ENCODE results near the gene TPPP2. TPM values are rescaled to one million over a fixed set of nuclear protein-coding genes. Genes with fewer than 3 reads are reported as not detected.

Gene TPPP2
- total RNA-seq, 1 experiment from 2014 or later, result 0.35 TPM

DNA sequence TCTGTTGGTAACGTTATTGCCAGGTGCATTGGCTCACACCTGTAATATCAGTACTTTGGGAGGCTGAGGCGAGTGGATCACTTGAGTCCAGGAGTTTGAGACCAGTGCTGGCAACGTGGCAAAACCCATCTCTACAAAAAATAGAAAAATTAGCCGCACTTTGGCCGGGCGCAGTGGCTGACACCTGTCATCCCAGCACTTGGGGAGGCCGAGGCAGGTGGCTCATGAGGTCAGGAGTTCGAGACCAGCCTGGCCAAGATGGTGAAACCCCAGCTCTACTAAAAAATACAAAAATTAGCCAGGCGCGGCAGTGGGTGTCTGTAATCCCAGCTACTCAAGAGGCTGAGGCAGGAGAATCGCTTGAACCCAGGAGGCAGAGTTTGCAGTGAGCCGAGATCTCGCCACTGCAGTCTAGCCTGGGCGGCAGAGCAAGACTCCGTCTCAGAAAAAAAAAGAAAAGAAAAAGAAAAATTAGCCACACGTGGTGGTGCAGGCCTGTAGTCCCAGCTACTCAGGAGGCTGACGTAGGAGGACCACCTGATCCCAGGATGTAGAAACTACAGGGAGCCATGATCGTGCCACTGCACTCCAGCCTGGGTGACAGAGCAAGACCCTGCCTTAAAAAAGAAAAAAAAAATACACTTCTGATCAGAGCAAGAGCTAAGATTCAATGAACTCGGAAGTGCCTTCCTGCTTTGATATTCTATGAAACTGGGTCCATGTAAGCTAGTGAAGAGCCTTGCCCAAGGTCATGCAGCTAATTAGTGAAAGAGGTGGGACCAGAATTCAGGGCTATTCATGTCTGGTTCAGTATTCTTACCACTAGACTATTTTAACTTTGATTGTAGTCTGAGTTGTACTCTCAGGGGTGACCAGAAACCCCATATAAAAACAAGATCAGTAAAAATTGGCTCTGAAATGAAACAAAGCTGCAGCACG, 23.4 kb downstream of the TPPP2 start:
- no peaks in the 10 kb centered on the region for H3K36me3 Mint-ChIP-seq
- H3K27ac Mint-ChIP-seq, result no peak overlapping the region
- ATAC-seq, result no peak
- ChIA-PET POLR2A (no interaction called here), CTCF (interaction anchor here (0.5 to 1.3 kb wide), 4 partner anchors 14 to 45 kb away, joined by 3 to 5 read pairs (median 4); partner anchors contain the start of gene ZNF219)
- H3K9me3 Mint-ChIP-seq, result no peaks in the 10 kb centered on the region
- peaks cover 7% of the 10 kb centered on the region for H3K4me1 Mint-ChIP-seq
- DNase-seq (ENCODE audit: low spot score), result no peak
- TF ChIP-seq NFYB (CRISPR knock-in tag; conservative IDR thresholded peaks at IDR 0.05; ENCODE audit: low read depth), result no peak
- no peak overlapping the region for H3K4me3 Mint-ChIP-seq
- H3K27me3 Mint-ChIP-seq (ENCODE audit: low read depth), result no peaks in the 10 kb centered on the region; the same call in 1 of the 2 replicates

DNA sequence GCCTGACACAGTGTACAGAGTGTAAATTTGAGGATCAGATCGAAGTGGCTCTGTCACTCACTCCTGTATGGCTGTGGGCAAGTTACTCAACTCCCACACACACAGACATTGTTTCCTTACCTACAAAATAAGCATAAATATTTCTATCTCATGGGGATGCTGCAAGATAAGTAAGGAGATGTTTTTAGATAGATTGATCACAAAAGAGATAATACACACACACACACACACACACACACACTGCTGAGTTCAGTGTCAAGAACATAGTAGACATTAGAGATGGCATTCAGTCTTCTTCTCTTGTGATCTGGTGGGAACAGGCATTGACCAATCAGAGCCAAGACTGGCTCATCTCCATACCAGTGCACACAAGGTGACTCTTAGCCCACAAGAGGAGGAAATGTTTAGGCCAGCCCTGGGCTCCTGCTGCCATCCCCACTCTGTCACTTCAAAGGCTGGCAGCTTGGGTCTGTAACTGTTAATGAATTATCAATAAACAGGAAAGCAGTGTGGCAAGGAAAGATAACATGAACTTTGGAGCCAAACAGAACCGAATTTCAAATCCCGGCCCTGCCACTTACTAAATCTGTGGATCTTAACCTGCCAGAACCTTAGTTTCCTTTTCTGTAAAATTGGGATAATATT, 24.2 kb downstream of the TPPP2 start:
- no peak overlapping the region for H3K4me3 Mint-ChIP-seq
- no peak for DNase-seq (ENCODE audit: low spot score)
- CTCF ChIA-PET, result interaction anchor here (0.5 to 1.3 kb wide), 4 partner anchors 14 to 44 kb away, joined by 3 to 5 read pairs (median 4); partner anchors contain the start of gene ZNF219
- H3K9me3 Mint-ChIP-seq, result no peaks in the 10 kb centered on the region
- TF ChIP-seq SMAD3 (CRISPR knock-in tag; IDR thresholded peaks at IDR 0.05; ENCODE audit: borderline replicate concordance) (no peak), GABPB1 (CRISPR knock-in tag; IDR thresholded peaks at IDR 0.05) (peak; percentile 45; the same call in 1 of the 2 replicates)
- no peaks in the 10 kb centered on the region for H3K36me3 Mint-ChIP-seq
- no peaks in the 10 kb centered on the region; the same call in 1 of the 2 replicates for H3K27me3 Mint-ChIP-seq (ENCODE audit: low read depth)
- POLR2A ChIA-PET, result no interaction called here
- peak; percentile 82 for ATAC-seq
- peaks cover 7% of the 10 kb centered on the region for H3K4me1 Mint-ChIP-seq
- no peak overlapping the region for H3K27ac Mint-ChIP-seq

DNA sequence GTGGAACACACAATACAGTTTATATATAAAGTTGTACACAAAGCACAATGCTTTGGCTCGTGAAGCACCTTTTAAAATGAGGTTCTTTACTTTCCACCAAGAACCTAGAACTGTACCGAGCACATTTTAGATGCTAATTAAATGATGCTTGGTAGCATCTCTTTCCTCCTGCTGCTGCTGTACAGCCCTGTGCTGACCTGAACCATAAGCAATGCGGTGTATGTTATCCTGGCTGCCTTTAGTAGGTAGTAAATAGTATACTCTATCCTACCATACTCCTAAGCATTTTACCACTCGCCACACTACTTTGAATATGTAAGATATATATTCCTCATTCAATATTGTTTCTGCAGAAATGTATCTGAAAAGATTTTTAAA, 24.7 kb downstream of the TPPP2 start:
- no peak for ATAC-seq

More for the DNA sequence above, 24.7 kb downstream of the TPPP2 start:
- ChIA-PET POLR2A (no interaction called here), CTCF (no interaction called here)
- Mint-ChIP-seq H3K27me3 (ENCODE audit: low read depth) (no peaks in the 10 kb centered on the region; the same call in 1 of the 2 replicates), H3K27ac (no peak overlapping the region), H3K4me1 (peaks cover 7% of the 10 kb centered on the region), H3K36me3 (no peaks in the 10 kb centered on the region), H3K4me3 (no peak overlapping the region), H3K9me3 (no peaks in the 10 kb centered on the region)
- no peak for DNase-seq (ENCODE audit: low spot score)
- TF ChIP-seq NFATC4 (CRISPR knock-in tag; IDR thresholded peaks at IDR 0.05) (no peak), ZBTB21 (CRISPR knock-in tag; IDR thresholded peaks at IDR 0.05; ENCODE audit: borderline replicate concordance) (no peak), SOX15 (CRISPR knock-in tag; IDR thresholded peaks at IDR 0.05) (no peak), MXD4 (CRISPR knock-in tag; IDR thresholded peaks at IDR 0.05; ENCODE audit: borderline replicate concordance) (no peak), OVOL2 (CRISPR knock-in tag; IDR thresholded peaks at IDR 0.05; ENCODE audit: borderline replicate concordance) (no peak), NR2C2 (CRISPR knock-in tag; IDR thresholded peaks at IDR 0.05) (no peak), ZNF121 (CRISPR knock-in tag; IDR thresholded peaks at IDR 0.05) (no peak), ATF1 (CRISPR knock-in tag; IDR thresholded peaks at IDR 0.05) (no peak), NR1H2 (CRISPR knock-in tag; IDR thresholded peaks at IDR 0.05) (no peak), RORB (CRISPR knock-in tag; IDR thresholded peaks at IDR 0.05) (no peak)
- TF ChIP-seq, protein P1, sequence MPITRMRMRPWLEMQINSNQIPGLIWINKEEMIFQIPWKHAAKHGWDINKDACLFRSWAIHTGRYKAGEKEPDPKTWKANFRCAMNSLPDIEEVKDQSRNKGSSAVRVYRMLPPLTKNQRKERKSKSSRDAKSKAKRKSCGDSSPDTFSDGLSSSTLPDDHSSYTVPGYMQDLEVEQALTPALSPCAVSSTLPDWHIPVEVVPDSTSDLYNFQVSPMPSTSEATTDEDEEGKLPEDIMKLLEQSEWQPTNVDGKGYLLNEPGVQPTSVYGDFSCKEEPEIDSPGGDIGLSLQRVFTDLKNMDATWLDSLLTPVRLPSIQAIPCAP (CRISPR knock-in tag; IDR thresholded peaks at IDR 0.05), result no peak
- TF ChIP-seq, protein P2, sequence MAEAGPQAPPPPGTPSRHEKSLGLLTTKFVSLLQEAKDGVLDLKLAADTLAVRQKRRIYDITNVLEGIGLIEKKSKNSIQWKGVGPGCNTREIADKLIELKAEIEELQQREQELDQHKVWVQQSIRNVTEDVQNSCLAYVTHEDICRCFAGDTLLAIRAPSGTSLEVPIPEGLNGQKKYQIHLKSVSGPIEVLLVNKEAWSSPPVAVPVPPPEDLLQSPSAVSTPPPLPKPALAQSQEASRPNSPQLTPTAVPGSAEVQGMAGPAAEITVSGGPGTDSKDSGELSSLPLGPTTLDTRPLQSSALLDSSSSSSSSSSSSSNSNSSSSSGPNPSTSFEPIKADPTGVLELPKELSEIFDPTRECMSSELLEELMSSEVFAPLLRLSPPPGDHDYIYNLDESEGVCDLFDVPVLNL (CRISPR knock-in tag; IDR thresholded peaks at IDR 0.05; ENCODE audit: borderline replicate concordance, low read depth), result no peak
- TF ChIP-seq, protein P3, sequence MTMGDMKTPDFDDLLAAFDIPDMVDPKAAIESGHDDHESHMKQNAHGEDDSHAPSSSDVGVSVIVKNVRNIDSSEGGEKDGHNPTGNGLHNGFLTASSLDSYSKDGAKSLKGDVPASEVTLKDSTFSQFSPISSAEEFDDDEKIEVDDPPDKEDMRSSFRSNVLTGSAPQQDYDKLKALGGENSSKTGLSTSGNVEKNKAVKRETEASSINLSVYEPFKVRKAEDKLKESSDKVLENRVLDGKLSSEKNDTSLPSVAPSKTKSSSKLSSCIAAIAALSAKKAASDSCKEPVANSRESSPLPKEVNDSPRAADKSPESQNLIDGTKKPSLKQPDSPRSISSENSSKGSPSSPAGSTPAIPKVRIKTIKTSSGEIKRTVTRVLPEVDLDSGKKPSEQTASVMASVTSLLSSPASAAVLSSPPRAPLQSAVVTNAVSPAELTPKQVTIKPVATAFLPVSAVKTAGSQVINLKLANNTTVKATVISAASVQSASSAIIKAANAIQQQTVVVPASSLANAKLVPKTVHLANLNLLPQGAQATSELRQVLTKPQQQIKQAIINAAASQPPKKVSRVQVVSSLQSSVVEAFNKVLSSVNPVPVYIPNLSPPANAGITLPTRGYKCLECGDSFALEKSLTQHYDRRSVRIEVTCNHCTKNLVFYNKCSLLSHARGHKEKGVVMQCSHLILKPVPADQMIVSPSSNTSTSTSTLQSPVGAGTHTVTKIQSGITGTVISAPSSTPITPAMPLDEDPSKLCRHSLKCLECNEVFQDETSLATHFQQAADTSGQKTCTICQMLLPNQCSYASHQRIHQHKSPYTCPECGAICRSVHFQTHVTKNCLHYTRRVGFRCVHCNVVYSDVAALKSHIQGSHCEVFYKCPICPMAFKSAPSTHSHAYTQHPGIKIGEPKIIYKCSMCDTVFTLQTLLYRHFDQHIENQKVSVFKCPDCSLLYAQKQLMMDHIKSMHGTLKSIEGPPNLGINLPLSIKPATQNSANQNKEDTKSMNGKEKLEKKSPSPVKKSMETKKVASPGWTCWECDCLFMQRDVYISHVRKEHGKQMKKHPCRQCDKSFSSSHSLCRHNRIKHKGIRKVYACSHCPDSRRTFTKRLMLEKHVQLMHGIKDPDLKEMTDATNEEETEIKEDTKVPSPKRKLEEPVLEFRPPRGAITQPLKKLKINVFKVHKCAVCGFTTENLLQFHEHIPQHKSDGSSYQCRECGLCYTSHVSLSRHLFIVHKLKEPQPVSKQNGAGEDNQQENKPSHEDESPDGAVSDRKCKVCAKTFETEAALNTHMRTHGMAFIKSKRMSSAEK (CRISPR knock-in tag; IDR thresholded peaks at IDR 0.05; ENCODE audit: borderline replicate concordance), result no peak
- TF ChIP-seq, protein P4, sequence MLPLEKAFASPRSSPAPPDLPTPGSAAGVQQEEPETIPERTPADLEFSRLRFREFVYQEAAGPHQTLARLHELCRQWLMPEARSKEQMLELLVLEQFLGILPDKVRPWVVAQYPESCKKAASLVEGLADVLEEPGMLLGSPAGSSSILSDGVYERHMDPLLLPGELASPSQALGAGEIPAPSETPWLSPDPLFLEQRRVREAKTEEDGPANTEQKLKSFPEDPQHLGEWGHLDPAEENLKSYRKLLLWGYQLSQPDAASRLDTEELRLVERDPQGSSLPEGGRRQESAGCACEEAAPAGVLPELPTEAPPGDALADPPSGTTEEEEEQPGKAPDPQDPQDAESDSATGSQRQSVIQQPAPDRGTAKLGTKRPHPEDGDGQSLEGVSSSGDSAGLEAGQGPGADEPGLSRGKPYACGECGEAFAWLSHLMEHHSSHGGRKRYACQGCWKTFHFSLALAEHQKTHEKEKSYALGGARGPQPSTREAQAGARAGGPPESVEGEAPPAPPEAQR (CRISPR knock-in tag; IDR thresholded peaks at IDR 0.05), result no peak
- TF ChIP-seq, protein P5, sequence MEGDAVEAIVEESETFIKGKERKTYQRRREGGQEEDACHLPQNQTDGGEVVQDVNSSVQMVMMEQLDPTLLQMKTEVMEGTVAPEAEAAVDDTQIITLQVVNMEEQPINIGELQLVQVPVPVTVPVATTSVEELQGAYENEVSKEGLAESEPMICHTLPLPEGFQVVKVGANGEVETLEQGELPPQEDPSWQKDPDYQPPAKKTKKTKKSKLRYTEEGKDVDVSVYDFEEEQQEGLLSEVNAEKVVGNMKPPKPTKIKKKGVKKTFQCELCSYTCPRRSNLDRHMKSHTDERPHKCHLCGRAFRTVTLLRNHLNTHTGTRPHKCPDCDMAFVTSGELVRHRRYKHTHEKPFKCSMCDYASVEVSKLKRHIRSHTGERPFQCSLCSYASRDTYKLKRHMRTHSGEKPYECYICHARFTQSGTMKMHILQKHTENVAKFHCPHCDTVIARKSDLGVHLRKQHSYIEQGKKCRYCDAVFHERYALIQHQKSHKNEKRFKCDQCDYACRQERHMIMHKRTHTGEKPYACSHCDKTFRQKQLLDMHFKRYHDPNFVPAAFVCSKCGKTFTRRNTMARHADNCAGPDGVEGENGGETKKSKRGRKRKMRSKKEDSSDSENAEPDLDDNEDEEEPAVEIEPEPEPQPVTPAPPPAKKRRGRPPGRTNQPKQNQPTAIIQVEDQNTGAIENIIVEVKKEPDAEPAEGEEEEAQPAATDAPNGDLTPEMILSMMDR (IDR thresholded peaks at IDR 0.05), result no peak
